Tibial nerve (tissue), 4 donors: ENCODE data around the gene SEMA3C. TPM values are rescaled to one million over a fixed set of nuclear protein-coding genes. Genes with fewer than 3 reads are reported as not detected.

Source experiments
- DNase-seq, 2 donors: peaks; one replicate each; pipeline ENCODE4 v3.0.0-alpha.2; 2019; ENCODE audit warnings: low spot score in 2 of 2
- H3K27ac ChIP-seq, 4 donors: fragments of 200-600 bp; sonication (generic) in 3 of 4; one replicate each; pipeline ENCODE4 v1.5.1; 2017 to 2019; ENCODE audit warnings: mild to moderate bottlenecking in 1 of 4
- H3K27me3 ChIP-seq, 2 donors: fragments of 200-600 bp; sonication (generic) in 1 of 2; one replicate each; pipeline versions ENCODE4 v1.5.1 to v1.6.0; 2017 to 2019
- H3K36me3 ChIP-seq, 3 donors: fragments of 200-600 bp; sonication (generic); one replicate each; pipeline ENCODE4 v1.5.1; 2018 to 2019
- H3K4me1 ChIP-seq, 4 donors: fragments of 200-600 bp; sonication (generic) in 3 of 4; one replicate each; pipeline ENCODE4 v1.5.1; 2017 to 2019
- H3K4me3 ChIP-seq, 4 donors: fragments of 200-600 bp; sonication (generic) in 3 of 4; one replicate each; pipeline ENCODE4 v1.5.1; 2017 to 2019; ENCODE audit warnings: mild to moderate bottlenecking in 1 of 4, moderate library complexity in 1 of 4
- H3K9me3 ChIP-seq, 4 donors: fragments of 200-600 bp; sonication (generic) in 3 of 4; one replicate each; pipeline ENCODE4 v1.5.1; 2017 to 2019
- EP300 ChIP-seq, 2 donors: sonication (generic); formaldehyde crosslinking; IDR thresholded peaks; one replicate each; pipeline ENCODE4 v1.6.1; 2017; ENCODE audit warnings: antibody characterized with exemption in 2 of 2, mild to moderate bottlenecking in 1 of 2
- POLR2A ChIP-seq, 2 donors: fragments of 450-650 bp; IDR thresholded peaks; one replicate each; pipeline ENCODE4 v1.6.1; 2017; ENCODE audit warnings: antibody characterized with exemption in 2 of 2, mild to moderate bottlenecking in 2 of 2, moderate library complexity in 2 of 2
- WGBS, 2 donors: methylation state at CpG; one replicate each; pipeline ENCODE4 v1.1.5; 2018; 5-methylcytosine and 5-hydroxymethylcytosine counted together
- total RNA-seq, 4 donors: library from RNA; depleted of rRNA; stranded (reverse); fragments of >200 nt; gene quantifications; one replicate each; pipeline ENCODE4 v1.1.0, GENCODE V29; 2016
- TF ChIP-seq, protein P1 (sequence below), 5 experiments: fragments of 200-600 bp in 3 of 5; fragments of 450-650 bp in 2 of 5; sonication (generic) in 3 of 5; IDR thresholded peaks; one replicate each; pipeline ENCODE4 v1.5.1; 2016 to 2019; ENCODE audit warnings: antibody characterized with exemption in 5 of 5, mild to moderate bottlenecking in 3 of 5, moderate library complexity in 2 of 5

SEMA3C gene
- total RNA-seq, 4 donors from 2014 or later: 64.8 to 130 (median 118) TPM

- DNase-seq: no peak
- H3K4me1 ChIP-seq: peaks cover 0 to 13% (median 0%) of the 10 kb centered on the region in 4 donors
- WGBS, 2 donors: 34 to 41% methylated on average over 2 of the region's 2 CpGs
- no peak overlapping the region for H3K4me3 ChIP-seq
- no peaks in the 10 kb centered on the region for H3K36me3 ChIP-seq
- H3K9me3 ChIP-seq: no peaks in the 10 kb centered on the region
- TF ChIP-seq POLR2A (IDR thresholded peaks at IDR 0.05) (no peak), EP300 (IDR thresholded peaks at IDR 0.05) (no peak)
- TF ChIP-seq, protein P1, sequence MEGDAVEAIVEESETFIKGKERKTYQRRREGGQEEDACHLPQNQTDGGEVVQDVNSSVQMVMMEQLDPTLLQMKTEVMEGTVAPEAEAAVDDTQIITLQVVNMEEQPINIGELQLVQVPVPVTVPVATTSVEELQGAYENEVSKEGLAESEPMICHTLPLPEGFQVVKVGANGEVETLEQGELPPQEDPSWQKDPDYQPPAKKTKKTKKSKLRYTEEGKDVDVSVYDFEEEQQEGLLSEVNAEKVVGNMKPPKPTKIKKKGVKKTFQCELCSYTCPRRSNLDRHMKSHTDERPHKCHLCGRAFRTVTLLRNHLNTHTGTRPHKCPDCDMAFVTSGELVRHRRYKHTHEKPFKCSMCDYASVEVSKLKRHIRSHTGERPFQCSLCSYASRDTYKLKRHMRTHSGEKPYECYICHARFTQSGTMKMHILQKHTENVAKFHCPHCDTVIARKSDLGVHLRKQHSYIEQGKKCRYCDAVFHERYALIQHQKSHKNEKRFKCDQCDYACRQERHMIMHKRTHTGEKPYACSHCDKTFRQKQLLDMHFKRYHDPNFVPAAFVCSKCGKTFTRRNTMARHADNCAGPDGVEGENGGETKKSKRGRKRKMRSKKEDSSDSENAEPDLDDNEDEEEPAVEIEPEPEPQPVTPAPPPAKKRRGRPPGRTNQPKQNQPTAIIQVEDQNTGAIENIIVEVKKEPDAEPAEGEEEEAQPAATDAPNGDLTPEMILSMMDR (IDR thresholded peaks at IDR 0.05): no peak
- H3K27me3 ChIP-seq: no peaks in the 10 kb centered on the region
- no peak overlapping the region for H3K27ac ChIP-seq
Observed at GRCh38 chr7:80772347-80772993, 146.4 kb downstream of the SEMA3C start.

- no peaks in the 10 kb centered on the region for H3K27me3 ChIP-seq
- no peak overlapping the region for H3K4me3 ChIP-seq
- no peak for TF ChIP-seq EP300 (IDR thresholded peaks at IDR 0.05)
- TF ChIP-seq POLR2A (IDR thresholded peaks at IDR 0.05): no peak
- TF ChIP-seq, protein P1 (IDR thresholded peaks at IDR 0.05): no peak
- H3K36me3 ChIP-seq: no peaks in the 10 kb centered on the region
- H3K9me3 ChIP-seq: no peaks in the 10 kb centered on the region
- H3K27ac ChIP-seq: no peak overlapping the region
- 77 to 78% methylated on average over 4 of the region's 4 CpGs for WGBS, 2 donors
- DNase-seq: no peak
- H3K4me1 ChIP-seq: peaks cover 0 to 16% (median 0%) of the 10 kb centered on the region in 4 donors
Observed at GRCh38 chr7:80771523-80771922, 147.3 kb downstream of the SEMA3C start.

- H3K9me3 ChIP-seq: no peaks in the 10 kb centered on the region
- no peaks in the 10 kb centered on the region for H3K36me3 ChIP-seq
- no peak overlapping the region for H3K27ac ChIP-seq
- TF ChIP-seq POLR2A (IDR thresholded peaks at IDR 0.05): no peak
- no peak for TF ChIP-seq EP300 (IDR thresholded peaks at IDR 0.05)
- TF ChIP-seq, protein P1 (IDR thresholded peaks at IDR 0.05): no peak
- H3K4me1 ChIP-seq: peaks cover 0 to 16% (median 0%) of the 10 kb centered on the region in 4 donors
- DNase-seq: no peak
- no peak overlapping the region for H3K4me3 ChIP-seq
- no peaks in the 10 kb centered on the region for H3K27me3 ChIP-seq
- 75 to 88% methylated on average over 2 of the region's 2 CpGs for WGBS, 2 donors
Observed at GRCh38 chr7:80770675-80771081, 148.2 kb downstream of the SEMA3C start.

DNA sequence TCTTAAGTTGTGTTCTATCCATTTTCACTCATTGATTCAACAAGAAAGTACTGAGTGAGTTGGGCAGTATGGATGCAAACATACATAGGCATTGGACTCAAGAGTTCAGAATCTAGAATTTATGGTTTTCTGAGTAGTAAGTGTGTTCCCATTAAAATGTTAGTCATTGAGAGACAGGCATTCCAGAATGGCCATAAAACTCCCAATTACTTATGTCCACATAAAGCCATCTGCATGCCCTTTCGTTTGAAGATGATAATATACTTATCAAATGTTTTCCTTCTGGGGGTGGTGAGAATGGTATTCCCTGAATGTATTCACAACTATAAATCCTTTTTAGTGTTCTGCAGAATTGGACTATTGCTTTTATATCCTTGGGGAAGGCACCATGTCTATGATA lies 148.8 kb downstream of the SEMA3C start:
- no peaks in the 10 kb centered on the region for H3K36me3 ChIP-seq

GRCh38 chr7:80768756-80769155 lies 150.1 kb downstream of the SEMA3C start:
- no peaks in the 10 kb centered on the region for H3K27me3 ChIP-seq
- H3K4me3 ChIP-seq: no peak overlapping the region
- no peak for DNase-seq
- no peak overlapping the region for H3K27ac ChIP-seq
- no peaks in the 10 kb centered on the region for H3K9me3 ChIP-seq
- WGBS, 2 donors: 92% methylated on average over 1 of the region's 1 CpG
- peaks cover 0 to 16% (median 0%) of the 10 kb centered on the region in 4 donors for H3K4me1 ChIP-seq
- TF ChIP-seq POLR2A (IDR thresholded peaks at IDR 0.05) (no peak), EP300 (IDR thresholded peaks at IDR 0.05) (no peak)
- TF ChIP-seq, protein P1 (IDR thresholded peaks at IDR 0.05): no peak
- no peaks in the 10 kb centered on the region for H3K36me3 ChIP-seq

More for the DNA sequence above, 148.8 kb downstream of the SEMA3C start:
- no peak overlapping the region for H3K27ac ChIP-seq
- H3K27me3 ChIP-seq: no peaks in the 10 kb centered on the region
- H3K4me3 ChIP-seq: no peak overlapping the region
- no peaks in the 10 kb centered on the region for H3K9me3 ChIP-seq
- 78 to 81% methylated on average over 1 of the region's 1 CpG for WGBS, 2 donors
- H3K4me1 ChIP-seq: peaks cover 0 to 16% (median 0%) of the 10 kb centered on the region in 4 donors
- TF ChIP-seq POLR2A (IDR thresholded peaks at IDR 0.05): no peak
- TF ChIP-seq EP300 (IDR thresholded peaks at IDR 0.05): no peak
- TF ChIP-seq, protein P1 (IDR thresholded peaks at IDR 0.05): no peak
- DNase-seq: no peak
